Measurements from ENCODE around the gene C19orf81.

- no peak for TF ChIP-seq CTCF (IDR thresholded peaks at IDR 0.05)
- TF ChIP-seq POLR2AphosphoS5 (IDR thresholded peaks at IDR 0.05) = no peak
- TF ChIP-seq POLR2A (IDR thresholded peaks at IDR 0.05) = no peak
Observed at GRCh38 chr19:50645107-50645506, 4.1 kb upstream of the C19orf81 start.

Data from prostate gland (tissue), 2 donors.